A549 (cell line): ENCODE results near the gene B4GALT3. TPM values are rescaled to one million over a fixed set of nuclear protein-coding genes. Genes with fewer than 3 reads are reported as not detected.

Experiments
- ATAC-seq, 2 experiments: fragments of 200-7000 bp in 1 of 2; fragments of >200 bp in 1 of 2; cut with Nextera tagmentation in 1 of 2; cut with Tn5 transposase in 1 of 2; 3 replicates each; pipeline versions ENCODE4 v1.8.0 to v1.9.1; 2018 to 2020; ENCODE audit warnings: mild to moderate bottlenecking in 1 of 2, moderate library complexity in 1 of 2
- CTCF ChIA-PET: fragments of 300-600 bp; sonication (Branson Sonifier 250); formaldehyde crosslinking; extraction: SDS; loops from one replicate; lab custom pipeline; 2021; ENCODE audit warnings: antibody characterized with exemption, inconsistent platforms; lab: Yijun Ruan, JAX
- POLR2A ChIA-PET: fragments of 350-600 bp; formaldehyde crosslinking; extraction: SDS; loops from one replicate; lab custom pipeline; 2021; ENCODE audit warnings: antibody characterized with exemption, inconsistent platforms; lab: Yijun Ruan, JAX
- DNase-seq, 2 experiments: peaks; one replicate each; pipeline versions ENCODE4 v3.0.0 to v3.0.0-alpha.2; 2011 to 2016; ENCODE audit warnings: low read depth in 1 of 2, low spot score in 1 of 2
- FAIRE-seq: peaks from 2 replicates; lab custom pipeline; 2011; peaks lifted over from hg19 to GRCh38; lab: Jason Lieb, UNC
- H3K27ac ChIP-seq, 2 experiments: fragments of >200 bp; sonication (Bioruptor Twin); formaldehyde crosslinking; 3 replicates each; pipeline ENCODE4 v1.5.1; 2016 to 2017
- H3K4me1 ChIP-seq: fragments of >200 bp; sonication (Bioruptor Twin); formaldehyde crosslinking; 3 replicates; pipeline ENCODE4 v1.6.1; 2016
- H3K4me2 ChIP-seq: fragments of >200 bp; sonication (Bioruptor Twin); formaldehyde crosslinking; 3 replicates; pipeline ENCODE4 v1.6.1; 2016
- H3K4me3 ChIP-seq: fragments of >200 bp; sonication (Bioruptor Twin); formaldehyde crosslinking; 3 replicates; pipeline ENCODE4 v1.5.1; 2016
- H3K9me3 ChIP-seq: fragments of >200 bp; sonication (Bioruptor Twin); formaldehyde crosslinking; 3 replicates; pipeline ENCODE4 v1.6.1; 2016
- BCL3 ChIP-seq: fragments of >200 bp; sonication (Bioruptor Twin); formaldehyde crosslinking; IDR thresholded peaks from 3 replicates; pipeline ENCODE4 v1.6.1; 2016
- CBX8 ChIP-seq: fragments of 200-600 bp; sonication (generic); IDR thresholded peaks from 2 replicates; pipeline ENCODE4 v1.6.1; 2016
- EHF ChIP-seq: fragments of 250-450 bp; sonication (Bioruptor Pico); IDR thresholded peaks from 2 replicates; pipeline ENCODE4 v1.5.0; 2020; ENCODE audit warnings: mild to moderate bottlenecking
- EHMT2 ChIP-seq: fragments of 200-600 bp; sonication (generic); IDR thresholded peaks from 2 replicates; pipeline ENCODE4 v1.6.1; 2016; ENCODE audit warnings: antibody characterized with exemption, low read depth, mild to moderate bottlenecking, moderate library complexity
- ELK1 ChIP-seq: fragments of 150-350 bp; IDR thresholded peaks from 2 replicates; pipeline ENCODE4 v1.6.1; 2014; ENCODE audit warnings: low read depth, mild to moderate bottlenecking, low read length
- FOSL2 ChIP-seq, 2 experiments: fragments of 450-650 bp in 1 of 2; fragments of >200 bp in 1 of 2; sonication (Bioruptor Twin) in 1 of 2; formaldehyde crosslinking; IDR thresholded peaks; 2 replicates each; pipeline versions ENCODE4 v1.5.0 to v1.6.1; 2016 to 2020; ENCODE audit warnings: mild to moderate bottlenecking in 1 of 2, moderate library complexity in 1 of 2
- GATA3 ChIP-seq: IDR thresholded peaks from 2 replicates; pipeline ENCODE4 v1.6.1; 2012; ENCODE audit warnings: borderline replicate concordance
- HOXA7 ChIP-seq: fragments of 250-450 bp; sonication (Bioruptor Pico); IDR thresholded peaks from 2 replicates; pipeline ENCODE4 v1.5.0; 2020; ENCODE audit warnings: mild to moderate bottlenecking, moderate library complexity
- HOXB13 ChIP-seq: fragments of 250-450 bp; sonication (Bioruptor Pico); IDR thresholded peaks from 2 replicates; pipeline ENCODE4 v1.5.0; 2020; ENCODE audit warnings: low read depth, mild to moderate bottlenecking, moderate library complexity
- JUN ChIP-seq, 2 experiments: fragments of >200 bp; sonication (Bioruptor Twin); formaldehyde crosslinking; IDR thresholded peaks; 2 replicates in 1 of 2; 3 replicates in 1 of 2; pipeline ENCODE4 v1.6.1; 2016 to 2017
- JUNB ChIP-seq: fragments of >200 bp; sonication (Bioruptor Twin); formaldehyde crosslinking; IDR thresholded peaks from 2 replicates; pipeline ENCODE4 v1.6.1; 2016
- KDM5A ChIP-seq: fragments of 200-600 bp; sonication (generic); IDR thresholded peaks from 2 replicates; pipeline ENCODE4 v1.6.1; 2016; ENCODE audit warnings: antibody characterized with exemption, mild to moderate bottlenecking
- MAFK ChIP-seq: fragments of 450-650 bp; IDR thresholded peaks from 2 replicates; pipeline ENCODE4 v1.6.1; 2014; ENCODE audit not compliant: partially characterized antibody
- MYC ChIP-seq: IDR thresholded peaks from 2 replicates; pipeline ENCODE4 v1.6.1; 2012; ENCODE audit warnings: mild to moderate bottlenecking, inconsistent platforms, low read length, improper control_type of control experiment, borderline replicate concordance
- NFE2L2 ChIP-seq: fragments of 150-350 bp; conservative IDR thresholded peaks from 2 replicates; pipeline ENCODE4 v1.6.1; 2014; ENCODE audit warnings: low read length
- POLR2A ChIP-seq: IDR thresholded peaks from 2 replicates; pipeline ENCODE4 v1.6.1; 2012; ENCODE audit warnings: mild to moderate bottlenecking, low read length
- RARB ChIP-seq: fragments of 250-450 bp; sonication (Bioruptor Pico); IDR thresholded peaks from 2 replicates; pipeline ENCODE4 v1.8.0; 2021; ENCODE audit warnings: mild to moderate bottlenecking, moderate library complexity
- RFX5 ChIP-seq: fragments of 450-650 bp; IDR thresholded peaks from 2 replicates; pipeline ENCODE4 v1.7.1; 2014; ENCODE audit warnings: antibody characterized with exemption, mild to moderate bottlenecking, moderate library complexity
- RNF2 ChIP-seq: fragments of 200-600 bp; sonication (generic); IDR thresholded peaks from 2 replicates; pipeline ENCODE4 v1.6.1; 2016; ENCODE audit warnings: low read depth, mild to moderate bottlenecking, antibody characterized with exemption, moderate library complexity, borderline replicate concordance
- SREBF2 ChIP-seq: fragments of 450-650 bp; IDR thresholded peaks from 2 replicates; pipeline ENCODE4 v1.6.1; 2014; ENCODE audit warnings: mild to moderate bottlenecking, moderate library complexity
- TP53 ChIP-seq: fragments of 250-450 bp; sonication (Bioruptor Pico); IDR thresholded peaks from 2 replicates; pipeline ENCODE4 v1.5.0; 2021; ENCODE audit warnings: mild to moderate bottlenecking, moderate library complexity
- ZC3H11A ChIP-seq: fragments of 450-650 bp; IDR thresholded peaks from 2 replicates; pipeline ENCODE4 v1.6.1; 2014; ENCODE audit warnings: antibody characterized with exemption, mild to moderate bottlenecking
- ZFP36 ChIP-seq: fragments of 450-650 bp; IDR thresholded peaks from 2 replicates; pipeline ENCODE4 v1.6.1; 2014; ENCODE audit warnings: borderline replicate concordance; ENCODE audit not compliant: partially characterized antibody
- WGBS: methylation state at CpG from one replicate; pipeline ENCODE4 v1.1.6; 2017; ENCODE audit errors: missing lambda C conversion rate; 5-methylcytosine and 5-hydroxymethylcytosine counted together
- polyA plus RNA-seq, 4 experiments: library from polyadenylated mRNA; depleted of rRNA in 3 of 4; stranded (reverse); fragments of >200 nt; fragmentation: RNase III in 1 of 4; extraction: RNeasy Plus Mini Kit Qiagen cat#74134 plus additional on column Dnase treatment in 1 of 4; gene quantifications; 2 replicates in 3 of 4; 3 replicates in 1 of 4; pipeline ENCODE4 v1.2.3, GENCODE V29; 2011 to 2017
- TF ChIP-seq, protein P1 (sequence below): fragments of >200 bp; sonication (Bioruptor Twin); formaldehyde crosslinking; IDR thresholded peaks from 3 replicates; pipeline ENCODE4 v1.5.1; 2016
- TF ChIP-seq, protein P2 (sequence below): IDR thresholded peaks from 2 replicates; pipeline ENCODE4 v1.6.1; 2012; ENCODE audit warnings: low read depth, borderline replicate concordance
- TF ChIP-seq, protein P3 (sequence below): fragments of >200 bp; sonication (Bioruptor Twin); formaldehyde crosslinking; IDR thresholded peaks from 2 replicates; pipeline ENCODE4 v1.6.1; 2016

Gene B4GALT3
- polyA plus RNA-seq, 2 of the 4 experiments (the other 2 are of a cell fraction) = 25.3 to 25.5 TPM

DNA sequence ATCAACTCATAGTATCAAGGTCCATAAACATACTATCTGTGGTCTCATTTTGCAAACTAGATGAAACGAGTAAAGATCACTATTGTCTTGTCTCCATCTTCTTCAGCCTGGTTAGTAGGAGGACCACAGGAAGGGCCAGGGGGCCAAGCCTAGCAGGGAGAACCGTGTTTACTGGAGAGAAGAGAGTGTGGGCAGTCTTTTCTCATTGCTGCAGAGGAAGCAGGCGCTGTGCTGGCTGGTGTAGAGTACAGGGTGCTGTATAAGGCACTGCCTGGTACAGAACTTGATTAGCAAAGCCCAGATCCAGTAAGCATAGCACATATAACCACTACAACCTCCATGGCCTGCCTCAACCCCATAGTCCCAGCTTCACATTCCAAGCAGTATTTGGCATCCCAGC lies 10.0 kb upstream of the B4GALT3 start:
- H3K4me3 ChIP-seq = no peak overlapping the region
- DNase-seq = no peak
- no peak overlapping the region for H3K4me2 ChIP-seq
- no peak overlapping the region for H3K27ac ChIP-seq
- H3K4me1 ChIP-seq = peaks cover 7% of the 10 kb centered on the region; the same call in 2 of the 3 replicates
- no peaks in the 10 kb centered on the region for H3K9me3 ChIP-seq
- TF ChIP-seq, protein P1, sequence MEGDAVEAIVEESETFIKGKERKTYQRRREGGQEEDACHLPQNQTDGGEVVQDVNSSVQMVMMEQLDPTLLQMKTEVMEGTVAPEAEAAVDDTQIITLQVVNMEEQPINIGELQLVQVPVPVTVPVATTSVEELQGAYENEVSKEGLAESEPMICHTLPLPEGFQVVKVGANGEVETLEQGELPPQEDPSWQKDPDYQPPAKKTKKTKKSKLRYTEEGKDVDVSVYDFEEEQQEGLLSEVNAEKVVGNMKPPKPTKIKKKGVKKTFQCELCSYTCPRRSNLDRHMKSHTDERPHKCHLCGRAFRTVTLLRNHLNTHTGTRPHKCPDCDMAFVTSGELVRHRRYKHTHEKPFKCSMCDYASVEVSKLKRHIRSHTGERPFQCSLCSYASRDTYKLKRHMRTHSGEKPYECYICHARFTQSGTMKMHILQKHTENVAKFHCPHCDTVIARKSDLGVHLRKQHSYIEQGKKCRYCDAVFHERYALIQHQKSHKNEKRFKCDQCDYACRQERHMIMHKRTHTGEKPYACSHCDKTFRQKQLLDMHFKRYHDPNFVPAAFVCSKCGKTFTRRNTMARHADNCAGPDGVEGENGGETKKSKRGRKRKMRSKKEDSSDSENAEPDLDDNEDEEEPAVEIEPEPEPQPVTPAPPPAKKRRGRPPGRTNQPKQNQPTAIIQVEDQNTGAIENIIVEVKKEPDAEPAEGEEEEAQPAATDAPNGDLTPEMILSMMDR = no peak
- TF ChIP-seq, protein P2, sequence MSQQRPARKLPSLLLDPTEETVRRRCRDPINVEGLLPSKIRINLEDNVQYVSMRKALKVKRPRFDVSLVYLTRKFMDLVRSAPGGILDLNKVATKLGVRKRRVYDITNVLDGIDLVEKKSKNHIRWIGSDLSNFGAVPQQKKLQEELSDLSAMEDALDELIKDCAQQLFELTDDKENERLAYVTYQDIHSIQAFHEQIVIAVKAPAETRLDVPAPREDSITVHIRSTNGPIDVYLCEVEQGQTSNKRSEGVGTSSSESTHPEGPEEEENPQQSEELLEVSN = no peak
- TF ChIP-seq RARB = no peak
- no peak for TF ChIP-seq HOXA7
- ATAC-seq = 0 out of 6 replicates have a peak, but pooled peaks of 1 of the 2 experiments have one; percentile 27
- 47% methylated on average over 3 of the region's 3 CpGs for WGBS
- ChIA-PET POLR2A (interaction anchor here (1.2 kb wide), 1 partner anchor 10 kb away, joined by 3 read pairs; the partner anchor contains the start of gene B4GALT3), CTCF (interaction anchor here (0.6 to 7.8 kb wide), 4 partner anchors 10 to 196 kb away, joined by 3 to 89 read pairs (median 4); no protein-coding TSS in a partner anchor)
- no peak for FAIRE-seq

- H3K9me3 ChIP-seq = no peaks in the 10 kb centered on the region
- FAIRE-seq (no peak), DNase-seq (no peak), ATAC-seq (no peak)
- WGBS = 42% methylated on average over 2 of the region's 2 CpGs
- no peak overlapping the region for H3K27ac ChIP-seq
- H3K4me2 ChIP-seq = no peak overlapping the region
- ChIA-PET POLR2A (no interaction called here), CTCF (interaction anchor here (1.4 to 1.6 kb wide), 3 partner anchors 10 to 197 kb away, joined by 4 to 7 read pairs (median 6); no protein-coding TSS in a partner anchor)
- peaks cover 12% of the 10 kb centered on the region for H3K4me1 ChIP-seq
- no peak overlapping the region for H3K4me3 ChIP-seq
- TF ChIP-seq JUN (IDR thresholded peaks at IDR 0.05) (no peak), FOSL2 (IDR thresholded peaks at IDR 0.05) (no peak), FOSL2 (CRISPR knock-in tag; IDR thresholded peaks at IDR 0.05) (no peak), ZC3H11A (no peak), CBX8 (no peak), POLR2A (no peak), EHMT2 (no peak), NFE2L2 (no peak), JUNB (no peak), HOXB13 (CRISPR knock-in tag) (no peak), TP53 (no peak)
- TF ChIP-seq, protein P1 = no peak
Measured at GRCh38 chr1:161185732-161186311, 8.5 kb upstream of the B4GALT3 start.

GRCh38 chr1:161185282-161185682 lies 8.0 kb upstream of the B4GALT3 start:
- no peak overlapping the region for H3K4me3 ChIP-seq
- DNase-seq (no peak), ATAC-seq (no peak), FAIRE-seq (no peak)
- ChIA-PET POLR2A (no interaction called here), CTCF (interaction anchor here (1.4 kb wide), 2 partner anchors 9 to 197 kb away, joined by 4 to 7 read pairs; no protein-coding TSS in a partner anchor)
- H3K9me3 ChIP-seq = no peaks in the 10 kb centered on the region
- WGBS = 47% methylated on average over 3 of the region's 3 CpGs
- peaks cover 12% of the 10 kb centered on the region for H3K4me1 ChIP-seq
- no peak overlapping the region for H3K4me2 ChIP-seq
- no peak overlapping the region for H3K27ac ChIP-seq
- TF ChIP-seq EHF (CRISPR knock-in tag) (no peak), GATA3 (no peak), ELK1 (no peak), BCL3 (no peak), MYC (no peak), RNF2 (no peak), SREBF2 (no peak), NFE2L2 (no peak), ZFP36 (no peak), KDM5A (no peak), MAFK (no peak), CBX8 (no peak), RFX5 (no peak)
- TF ChIP-seq, protein P2 = no peak
- TF ChIP-seq, protein P3, sequence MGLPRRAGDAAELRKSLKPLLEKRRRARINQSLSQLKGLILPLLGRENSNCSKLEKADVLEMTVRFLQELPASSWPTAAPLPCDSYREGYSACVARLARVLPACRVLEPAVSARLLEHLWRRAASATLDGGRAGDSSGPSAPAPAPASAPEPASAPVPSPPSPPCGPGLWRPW = no peak
